DOHH2 (cell line): Measurements from ENCODE around the gene CUEDC1.
A peak's percentile ranks its signal among the peaks of the same experiment; 100 is the strongest.

Experiments
- H3F3A ChIP-seq: fragments of 200-600 bp; sonication (generic), shearing (Covaris generic); 2 replicates; pipeline ENCODE4 v1.6.0; 2016; ENCODE audit warnings: antibody characterized with exemption, mild to moderate bottlenecking; ENCODE audit not compliant: control insufficient read depth, insufficient read depth
- H3K27ac ChIP-seq: fragments of 200-600 bp; sonication (generic); 2 replicates; pipeline ENCODE4 v1.5.1; 2014; ENCODE audit warnings: low read depth, mild to moderate bottlenecking, low read length, moderate library complexity
- H3K27me3 ChIP-seq: fragments of 200-600 bp; sonication (generic); 2 replicates; pipeline ENCODE4 v1.6.1; 2014; ENCODE audit warnings: mild to moderate bottlenecking, low read length, mixed read lengths; ENCODE audit not compliant: control insufficient read depth
- H3K36me3 ChIP-seq: fragments of 200-600 bp; sonication (generic); 2 replicates; pipeline ENCODE4 v1.6.1; 2014; ENCODE audit warnings: mild to moderate bottlenecking, low read length, moderate library complexity, mixed read lengths; ENCODE audit not compliant: control insufficient read depth
- H3K4me1 ChIP-seq: fragments of 200-600 bp; sonication (generic); 2 replicates; pipeline ENCODE4 v1.6.1; 2014; ENCODE audit warnings: mild to moderate bottlenecking, low read length, mixed read lengths; ENCODE audit not compliant: control insufficient read depth
- H3K4me2 ChIP-seq: fragments of 200-600 bp; sonication (generic); 2 replicates; pipeline ENCODE4 v1.6.0; 2014; ENCODE audit warnings: mild to moderate bottlenecking, low read length, moderate library complexity
- H3K4me3 ChIP-seq: fragments of 200-600 bp; sonication (generic); 2 replicates; pipeline ENCODE4 v1.5.1; 2014; ENCODE audit warnings: mild to moderate bottlenecking, low read length, mixed read lengths
- H3K79me2 ChIP-seq: fragments of 200-600 bp; sonication (generic); 2 replicates; pipeline ENCODE4 v1.6.1; 2014; ENCODE audit warnings: mild to moderate bottlenecking, low read length, mixed read lengths; ENCODE audit not compliant: control insufficient read depth
- H3K9me2 ChIP-seq: fragments of 200-600 bp; sonication (generic); replicated peaks from 2 replicates; pipeline ENCODE4 v1.6.1; 2014; ENCODE audit warnings: mild to moderate bottlenecking, low read length, mixed read lengths; ENCODE audit not compliant: control insufficient read depth
- H3K9me3 ChIP-seq: fragments of 200-600 bp; sonication (generic); 2 replicates; pipeline ENCODE4 v1.6.1; 2014; ENCODE audit warnings: antibody characterized with exemption, low read length, mixed read lengths; ENCODE audit not compliant: control insufficient read depth, insufficient read depth
- H4K20me1 ChIP-seq: fragments of 200-600 bp; sonication (generic); 2 replicates; pipeline ENCODE4 v1.6.0; 2014; ENCODE audit warnings: low read depth, mild to moderate bottlenecking, antibody characterized with exemption, low read length, moderate library complexity; ENCODE audit not compliant: control insufficient read depth, insufficient read depth
- EZH2phosphoT487 ChIP-seq: fragments of 200-600 bp; sonication (generic); IDR thresholded peaks from 2 replicates; pipeline ENCODE4 v1.6.1; 2017; ENCODE audit warnings: borderline replicate concordance, mild to moderate bottlenecking, antibody characterized with exemption, low read length, moderate library complexity, mixed read lengths
- TF ChIP-seq, protein P1 (sequence below): fragments of 200-600 bp; sonication (generic); IDR thresholded peaks from one replicate; pipeline ENCODE4 v1.5.1; 2014; ENCODE audit warnings: antibody characterized with exemption, mild to moderate bottlenecking, low read depth, low read length; ENCODE audit not compliant: poor library complexity, severe bottlenecking

CUEDC1 gene

DNA sequence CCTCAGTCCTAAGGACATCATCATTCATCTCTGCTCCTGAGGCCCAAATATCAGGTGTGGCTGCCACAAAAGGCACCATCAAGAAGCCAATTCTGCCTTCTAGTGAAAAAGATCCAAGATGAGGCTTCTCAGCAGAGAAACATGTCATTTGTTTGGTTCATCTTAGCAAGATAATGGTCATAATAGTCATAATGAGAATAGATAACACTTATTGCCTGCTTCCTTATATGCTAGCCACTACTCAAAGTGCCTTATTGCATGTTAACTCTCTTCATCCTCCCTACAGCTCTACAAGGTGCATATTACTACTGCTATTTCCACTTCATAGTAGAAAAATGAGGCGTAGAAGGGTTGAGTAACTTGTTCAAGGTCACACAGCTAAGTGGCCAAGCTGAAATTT, 60.4 kb downstream of the CUEDC1 start:
- no peaks in the 10 kb centered on the region for H3K4me1 ChIP-seq
- peaks cover 25% of the 10 kb centered on the region for H3K27me3 ChIP-seq
- H3K4me2 ChIP-seq, result no peak overlapping the region
- H4K20me1 ChIP-seq, result peaks cover 5% of the 10 kb centered on the region; the same call in 1 of the 2 replicates
- H3K9me2 ChIP-seq, result no peaks in the 10 kb centered on the region
- no peaks in the 10 kb centered on the region for H3K9me3 ChIP-seq
- no peaks in the 10 kb centered on the region for H3K79me2 ChIP-seq
- TF ChIP-seq, protein P1, sequence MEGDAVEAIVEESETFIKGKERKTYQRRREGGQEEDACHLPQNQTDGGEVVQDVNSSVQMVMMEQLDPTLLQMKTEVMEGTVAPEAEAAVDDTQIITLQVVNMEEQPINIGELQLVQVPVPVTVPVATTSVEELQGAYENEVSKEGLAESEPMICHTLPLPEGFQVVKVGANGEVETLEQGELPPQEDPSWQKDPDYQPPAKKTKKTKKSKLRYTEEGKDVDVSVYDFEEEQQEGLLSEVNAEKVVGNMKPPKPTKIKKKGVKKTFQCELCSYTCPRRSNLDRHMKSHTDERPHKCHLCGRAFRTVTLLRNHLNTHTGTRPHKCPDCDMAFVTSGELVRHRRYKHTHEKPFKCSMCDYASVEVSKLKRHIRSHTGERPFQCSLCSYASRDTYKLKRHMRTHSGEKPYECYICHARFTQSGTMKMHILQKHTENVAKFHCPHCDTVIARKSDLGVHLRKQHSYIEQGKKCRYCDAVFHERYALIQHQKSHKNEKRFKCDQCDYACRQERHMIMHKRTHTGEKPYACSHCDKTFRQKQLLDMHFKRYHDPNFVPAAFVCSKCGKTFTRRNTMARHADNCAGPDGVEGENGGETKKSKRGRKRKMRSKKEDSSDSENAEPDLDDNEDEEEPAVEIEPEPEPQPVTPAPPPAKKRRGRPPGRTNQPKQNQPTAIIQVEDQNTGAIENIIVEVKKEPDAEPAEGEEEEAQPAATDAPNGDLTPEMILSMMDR, result no peak
- no peak for TF ChIP-seq EZH2phosphoT487
- no peaks in the 10 kb centered on the region for H3F3A ChIP-seq
- no peak overlapping the region for H3K4me3 ChIP-seq
- H3K36me3 ChIP-seq, result no peaks in the 10 kb centered on the region
- no peak overlapping the region for H3K27ac ChIP-seq

DNA sequence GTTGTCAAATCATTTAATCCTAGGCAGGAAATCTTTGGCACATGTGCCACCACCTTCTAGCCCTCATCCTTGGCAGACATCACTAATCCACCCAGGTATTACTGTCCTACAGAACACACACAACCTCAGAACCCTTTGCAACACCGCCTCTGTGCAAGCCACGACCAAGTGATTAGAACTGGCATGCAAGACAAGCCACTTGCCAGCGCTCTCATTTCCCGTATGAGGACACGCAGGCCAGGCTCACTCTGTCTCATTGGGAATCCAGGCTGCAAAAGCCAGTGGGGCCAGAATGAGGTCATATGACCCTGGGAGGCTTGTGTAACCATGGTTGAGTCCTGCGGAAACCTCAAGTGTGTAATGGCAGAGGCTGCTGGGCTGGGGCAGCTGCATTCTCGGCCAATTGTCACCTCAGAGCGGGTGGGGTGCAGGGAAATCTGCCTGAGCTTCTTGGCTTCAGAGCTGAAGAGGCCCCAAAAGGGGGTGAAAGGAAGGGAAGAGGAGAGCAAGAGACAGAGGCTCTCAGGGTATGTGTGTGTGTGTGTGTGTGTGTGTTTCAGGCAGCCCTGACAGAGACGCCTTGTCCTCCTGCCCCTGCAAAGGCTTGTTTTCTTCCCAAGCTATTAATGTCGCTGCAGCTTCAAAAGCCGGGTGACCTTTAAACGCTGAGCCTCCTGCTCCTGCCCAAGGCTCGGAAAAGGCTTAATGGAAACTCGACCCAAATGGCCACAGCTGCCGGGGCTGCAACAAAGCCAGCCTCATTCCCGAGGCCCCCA, 62.2 kb downstream of the CUEDC1 start:
- no peaks in the 10 kb centered on the region for H3K4me1 ChIP-seq
- H3K9me2 ChIP-seq, result no peaks in the 10 kb centered on the region
- no peak overlapping the region for H3K4me2 ChIP-seq
- H3K4me3 ChIP-seq, result no peak overlapping the region
- no peak for TF ChIP-seq EZH2phosphoT487
- TF ChIP-seq, protein P1, result no peak
- H3F3A ChIP-seq, result no peaks in the 10 kb centered on the region
- no peaks in the 10 kb centered on the region for H3K79me2 ChIP-seq
- H3K27ac ChIP-seq, result no peak overlapping the region
- H3K9me3 ChIP-seq, result no peaks in the 10 kb centered on the region
- no peaks in the 10 kb centered on the region for H3K36me3 ChIP-seq
- peaks cover 5% of the 10 kb centered on the region; the same call in 1 of the 2 replicates for H4K20me1 ChIP-seq
- H3K27me3 ChIP-seq, result peaks cover 38% of the 10 kb centered on the region

DNA sequence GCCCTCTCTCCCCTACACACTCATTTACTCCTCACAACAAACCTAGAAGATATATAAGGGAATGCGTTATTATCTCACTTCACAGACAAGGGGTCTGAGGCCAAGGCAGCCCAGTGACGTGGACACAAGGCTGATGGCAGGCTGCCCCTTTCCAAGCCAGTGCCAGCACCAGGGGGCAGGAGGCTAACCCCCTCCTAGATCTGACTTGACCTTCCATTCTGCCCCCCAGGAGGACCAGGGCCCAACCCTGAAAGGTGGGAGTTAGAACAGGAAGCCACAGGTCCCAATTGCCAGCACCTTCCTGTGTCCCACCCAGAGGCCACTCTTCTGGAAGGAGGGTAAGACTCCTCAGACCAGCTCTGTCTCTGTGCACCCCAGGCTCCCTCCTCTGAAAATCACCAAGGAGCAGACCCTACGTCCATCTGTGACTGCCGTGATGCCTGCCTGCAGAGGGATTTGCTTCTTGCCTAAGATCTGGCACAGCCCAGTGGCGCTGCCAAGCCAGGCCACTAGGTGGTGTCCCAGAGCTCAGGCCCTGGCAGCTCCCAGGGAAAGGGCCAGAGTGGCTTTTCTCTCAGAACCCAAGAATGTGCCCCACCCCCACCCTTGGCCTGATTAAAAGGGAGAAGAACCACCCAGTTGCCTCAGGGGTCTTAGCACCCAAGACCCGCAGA, 62.9 kb downstream of the CUEDC1 start:
- H3K27me3 ChIP-seq, result peaks cover 38% of the 10 kb centered on the region
- H3K9me3 ChIP-seq, result no peaks in the 10 kb centered on the region
- peaks cover 5% of the 10 kb centered on the region; the same call in 1 of the 2 replicates for H4K20me1 ChIP-seq
- H3K27ac ChIP-seq, result no peak overlapping the region
- H3K4me2 ChIP-seq, result no peak overlapping the region
- no peaks in the 10 kb centered on the region for H3K36me3 ChIP-seq
- TF ChIP-seq EZH2phosphoT487, result no peak
- TF ChIP-seq, protein P1, result peak; percentile 98
- no peaks in the 10 kb centered on the region for H3K9me2 ChIP-seq
- H3F3A ChIP-seq, result no peaks in the 10 kb centered on the region
- no peak overlapping the region for H3K4me3 ChIP-seq
- no peaks in the 10 kb centered on the region for H3K4me1 ChIP-seq
- H3K79me2 ChIP-seq, result no peaks in the 10 kb centered on the region
